ENCODE results near the gene PUM1.
A peak's percentile ranks its signal among the peaks of the same experiment; 100 is the strongest.
"Not testable (repeated sequence)": the region's sequence is repeated elsewhere in the genome, so short reads cannot be mapped to it uniquely, and the experiment has no call there.

Gene PUM1

GRCh38 chr1:31065310-31066217, at the start of gene PUM1:
Gene PUM1 (minus strand): TSS chr1:31065717. CDS start chr1:31059566, 6,151 bp downstream.
- peak; percentile 98 for DNase-seq

GRCh38 chr1:31112266-31112935, 46.9 kb upstream of the PUM1 start:
- DNase-seq, result no peak

- DNase-seq, result no peak
Observed at GRCh38 chr1:31111290-31111951, 45.9 kb upstream of the PUM1 start.

GRCh38 chr1:31110846-31111245, 45.3 kb upstream of the PUM1 start:
- DNase-seq, result no peak

GRCh38 chr1:31108861-31109260, 43.3 kb upstream of the PUM1 start:
- no peak for DNase-seq

GRCh38 chr1:31105646-31106045, 40.1 kb upstream of the PUM1 start:
- DNase-seq, result no peak

- DNase-seq, result no peak
Observed at GRCh38 chr1:31102501-31102950, 37.0 kb upstream of the PUM1 start.

GRCh38 chr1:31101147-31101502, 35.6 kb upstream of the PUM1 start:
- DNase-seq, result no peak

GRCh38 chr1:31099293-31100032, 33.9 kb upstream of the PUM1 start:
- no peak for DNase-seq

GRCh38 chr1:31095985-31096384, 30.5 kb upstream of the PUM1 start:
- DNase-seq, result no peak

- no peak for DNase-seq
Observed at GRCh38 chr1:31095298-31095981, 29.9 kb upstream of the PUM1 start.

- not testable (repeated sequence) for DNase-seq
Observed at GRCh38 chr1:31088081-31088480, 22.6 kb upstream of the PUM1 start.

GRCh38 chr1:31084782-31085569, 19.5 kb upstream of the PUM1 start:
- DNase-seq, result no peak

- DNase-seq, result no peak
Observed at GRCh38 chr1:31082385-31082784, 16.9 kb upstream of the PUM1 start.

GRCh38 chr1:31073044-31073443, 7.5 kb upstream of the PUM1 start:
- DNase-seq, result no peak

GRCh38 chr1:31072304-31072746, 6.8 kb upstream of the PUM1 start:
- DNase-seq, result no peak

- no peak for DNase-seq
Observed at GRCh38 chr1:31069392-31069791, 3.9 kb upstream of the PUM1 start.

GRCh38 chr1:31064718-31065309, 703 bp downstream of the PUM1 start:
- DNase-seq, result no peak

GRCh38 chr1:31064111-31064717, 1.3 kb downstream of the PUM1 start:
- DNase-seq, result peak; percentile 14

GRCh38 chr1:31063631-31064030, 1.9 kb downstream of the PUM1 start:
- peak; percentile 46 for DNase-seq

Measured in CD4-positive, alpha-beta T cell treated with Interleukin-17A for 1 hour (primary cell).